ENCODE results near the gene RFX2. TPM values are rescaled to one million over a fixed set of nuclear protein-coding genes. Genes with fewer than 3 reads are reported as not detected.
"Not testable (repeated sequence)": the region's sequence is repeated elsewhere in the genome, so short reads cannot be mapped to it uniquely, and the experiment has no call there.

Gene RFX2
- total RNA-seq, 1 donor from 2014 or later = 4.4 TPM

DNA sequence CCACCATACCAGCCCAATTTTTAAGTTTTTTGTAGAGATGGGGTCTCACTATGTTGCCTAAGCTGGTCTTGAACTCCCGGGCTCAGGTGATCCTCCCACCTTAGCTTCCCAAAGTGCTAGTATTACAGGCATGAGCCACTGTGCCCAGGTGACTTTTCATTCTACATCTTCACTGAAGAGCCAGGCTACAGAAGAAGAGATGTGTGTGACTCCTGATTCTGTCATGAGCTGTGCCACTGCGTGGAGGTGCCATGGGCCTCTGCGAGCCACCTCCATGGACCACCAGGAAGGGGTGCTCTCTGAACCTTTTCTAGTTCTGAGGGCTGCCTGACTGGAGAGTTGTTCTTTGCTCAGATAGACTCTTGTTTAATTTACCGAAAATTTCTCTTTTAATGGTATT, 75.8 kb downstream of the RFX2 start:
- DNase-seq = no peak

DNA sequence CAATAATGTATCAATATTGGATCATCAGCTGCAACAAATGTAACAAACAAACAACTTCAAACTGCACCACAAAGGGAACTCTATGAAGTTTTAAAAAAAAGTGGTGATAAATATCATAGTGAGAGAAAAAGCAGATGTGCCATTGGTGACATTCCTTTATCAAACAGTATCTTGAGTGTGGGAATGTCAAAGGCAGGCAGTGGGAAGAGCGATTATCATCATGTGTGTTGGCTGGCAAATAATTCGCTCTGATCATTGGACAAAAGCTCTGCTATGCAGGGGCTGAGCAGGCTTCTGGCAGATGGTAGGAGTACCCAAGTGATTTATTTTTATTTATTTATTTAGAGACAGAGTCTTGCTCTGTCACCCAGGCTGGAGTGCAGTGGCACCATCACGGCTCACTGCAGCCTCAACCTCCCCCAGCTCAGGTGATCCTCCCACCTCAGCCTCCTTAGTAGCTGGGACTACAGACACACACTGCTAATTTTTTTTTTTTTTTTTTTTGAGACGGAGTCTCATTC, 76.5 kb downstream of the RFX2 start:
- no peak for DNase-seq

DNA sequence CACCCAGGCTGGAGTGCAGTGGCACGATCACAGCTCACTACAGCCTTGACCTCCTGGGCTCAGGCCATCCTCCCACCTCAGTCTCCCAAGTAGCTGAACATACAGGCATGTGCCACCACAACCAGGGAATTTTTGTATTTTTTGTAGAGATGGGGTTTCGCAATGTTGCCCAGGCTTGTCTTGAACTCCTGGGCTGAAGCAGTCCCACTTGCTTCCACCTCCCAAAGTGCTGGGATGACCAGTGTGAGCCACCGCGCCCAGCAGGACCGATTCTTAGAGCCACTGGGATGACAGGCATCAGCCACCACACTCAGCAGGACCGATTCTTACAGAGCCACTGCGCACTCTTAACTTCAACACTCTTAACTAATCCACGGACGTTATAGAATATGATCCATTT, 77.5 kb downstream of the RFX2 start:
- no peak for DNase-seq

DNA sequence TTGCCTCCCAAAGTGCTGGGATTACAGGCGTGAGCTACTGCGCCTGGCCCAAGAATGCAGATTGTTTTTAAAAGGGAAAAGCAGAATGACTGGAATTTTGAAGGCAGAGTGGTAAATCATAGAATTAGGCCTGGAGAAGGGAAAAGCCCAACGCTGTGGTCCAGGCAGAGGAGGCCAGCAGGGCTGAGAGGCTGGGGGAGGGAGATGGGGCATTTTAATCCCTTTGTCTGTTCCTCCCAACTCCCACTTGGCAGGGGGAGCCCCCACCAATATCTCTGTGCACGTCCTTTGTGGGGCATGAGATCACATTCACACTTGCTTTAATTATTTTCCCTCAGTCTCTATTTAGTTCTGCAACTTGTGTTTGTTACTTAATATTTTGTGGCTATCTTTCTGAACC, 77.9 kb downstream of the RFX2 start:
- DNase-seq = no peak

DNA sequence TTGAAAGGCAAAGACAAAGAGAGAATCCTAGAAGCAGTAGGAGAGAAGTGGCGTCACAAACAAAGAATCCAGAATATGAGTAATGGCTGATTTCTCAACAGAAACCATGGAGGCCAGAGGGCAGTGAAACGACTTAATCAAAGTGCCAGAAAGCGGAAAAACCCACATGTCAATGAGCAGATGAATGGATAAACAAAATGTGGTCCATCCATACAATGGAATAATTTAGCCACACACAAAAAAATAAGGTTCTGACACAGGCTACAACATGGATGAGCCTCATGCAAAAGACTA, 80.1 kb downstream of the RFX2 start:
- peak; percentile 15 for DNase-seq

DNA sequence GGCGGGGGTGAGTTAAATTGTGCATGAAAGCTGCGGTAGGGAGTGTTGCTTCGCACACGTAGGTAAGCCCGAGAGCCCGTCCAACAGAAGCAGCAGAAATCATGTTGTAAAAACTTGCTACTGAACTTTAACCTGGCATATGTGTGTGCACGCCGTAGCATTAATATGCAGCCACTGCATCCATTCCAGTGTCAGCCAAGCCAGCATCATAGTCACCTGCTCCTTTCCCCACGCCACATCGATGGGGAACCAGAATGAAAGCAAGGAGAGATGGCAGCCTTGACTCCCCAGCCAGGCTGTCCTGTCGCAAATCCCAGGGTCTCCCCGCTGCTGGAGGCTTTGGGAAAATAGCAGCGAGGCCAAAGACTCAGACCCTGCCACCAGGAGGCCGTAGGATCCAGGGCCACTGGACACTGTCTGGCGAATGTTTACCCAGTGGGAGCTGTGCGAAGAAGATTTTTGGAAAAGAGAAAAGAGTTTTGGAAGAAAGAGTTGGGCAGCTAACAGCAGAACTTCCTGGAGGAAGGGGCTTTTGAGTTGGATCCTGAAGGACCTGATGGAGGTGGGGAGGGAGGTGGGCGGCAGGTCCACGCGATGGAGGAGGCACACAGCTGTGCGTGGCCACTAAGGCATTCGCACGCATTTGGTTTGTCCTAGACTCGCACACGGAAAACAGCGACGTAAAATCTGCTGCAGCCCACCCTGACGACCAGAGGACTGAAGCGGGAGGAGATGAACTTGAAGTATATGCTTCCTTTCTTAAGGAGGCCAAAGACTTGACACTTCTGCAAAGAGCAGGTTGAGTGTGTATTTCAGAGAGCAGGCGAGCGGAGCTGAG, 83.7 kb downstream of the RFX2 start:
- no peak for DNase-seq

DNA sequence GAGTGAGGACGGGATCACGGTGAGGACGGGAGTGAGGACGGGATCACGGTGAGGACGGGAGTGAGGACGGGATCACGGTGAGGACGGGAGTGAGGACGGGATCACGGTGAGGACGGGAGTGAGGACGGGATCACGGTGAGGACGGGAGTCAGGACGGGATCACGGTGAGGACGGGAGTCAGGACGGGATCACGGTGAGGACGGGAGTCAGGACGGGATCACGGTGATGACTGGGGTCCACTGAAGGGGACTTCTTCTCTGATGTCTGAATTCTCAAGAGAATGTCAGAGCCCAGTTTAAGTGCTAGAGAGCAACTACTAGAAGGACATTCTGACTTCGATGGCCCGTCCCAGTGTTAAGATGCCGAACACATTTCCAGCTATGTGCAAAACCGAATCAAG, 85.5 kb downstream of the RFX2 start:
- not testable (repeated sequence) for DNase-seq

DNA sequence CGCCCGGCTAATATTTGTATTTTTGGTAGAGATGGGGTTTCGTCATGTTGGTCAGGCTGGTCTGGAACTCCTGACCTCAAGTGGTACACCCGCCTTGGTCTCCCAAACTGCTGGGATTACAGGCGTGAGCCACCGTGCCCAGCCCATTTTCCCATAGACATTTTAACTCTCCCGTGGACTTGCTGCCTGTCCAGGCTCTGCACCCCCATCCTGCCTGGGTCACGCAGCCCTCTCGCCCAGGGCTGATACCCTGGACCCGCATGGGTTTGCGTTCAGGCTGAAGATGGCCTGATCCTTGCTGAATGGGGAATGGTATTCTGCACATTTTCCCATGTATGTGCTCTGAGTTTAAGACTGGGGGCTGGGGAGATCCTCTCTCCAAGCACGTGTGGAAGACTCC, 86.4 kb downstream of the RFX2 start:
- DNase-seq = no peak

DNA sequence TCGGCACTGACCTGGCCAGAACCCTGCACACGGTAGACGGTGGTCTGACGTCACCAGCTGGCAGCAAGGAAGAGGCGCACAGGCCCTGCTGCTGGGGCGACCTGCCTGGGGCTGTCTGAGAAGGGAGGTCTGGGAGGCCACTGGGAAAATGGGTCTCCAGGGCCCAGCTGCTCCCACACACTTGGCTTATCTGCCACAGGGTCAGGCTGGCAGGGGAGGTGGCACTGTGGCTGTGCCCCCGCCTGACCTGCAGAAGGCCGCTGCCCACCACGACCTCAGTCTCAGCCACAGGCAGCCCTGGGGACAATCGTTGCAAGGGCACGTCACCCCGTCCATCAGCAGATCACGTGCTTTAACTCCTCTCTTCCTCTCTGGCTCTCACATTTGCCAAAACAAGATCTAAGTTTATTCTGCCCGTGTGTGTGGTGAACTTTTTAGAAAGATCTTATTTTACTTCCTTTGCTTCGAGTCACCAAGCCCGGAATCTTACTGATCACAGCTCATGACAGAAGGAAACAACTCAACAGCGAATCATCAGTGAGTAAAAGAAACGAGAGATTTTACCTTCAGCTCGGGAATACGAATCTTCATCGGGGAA, 87.1 kb downstream of the RFX2 start:
- peak; percentile 29 for DNase-seq

DNA sequence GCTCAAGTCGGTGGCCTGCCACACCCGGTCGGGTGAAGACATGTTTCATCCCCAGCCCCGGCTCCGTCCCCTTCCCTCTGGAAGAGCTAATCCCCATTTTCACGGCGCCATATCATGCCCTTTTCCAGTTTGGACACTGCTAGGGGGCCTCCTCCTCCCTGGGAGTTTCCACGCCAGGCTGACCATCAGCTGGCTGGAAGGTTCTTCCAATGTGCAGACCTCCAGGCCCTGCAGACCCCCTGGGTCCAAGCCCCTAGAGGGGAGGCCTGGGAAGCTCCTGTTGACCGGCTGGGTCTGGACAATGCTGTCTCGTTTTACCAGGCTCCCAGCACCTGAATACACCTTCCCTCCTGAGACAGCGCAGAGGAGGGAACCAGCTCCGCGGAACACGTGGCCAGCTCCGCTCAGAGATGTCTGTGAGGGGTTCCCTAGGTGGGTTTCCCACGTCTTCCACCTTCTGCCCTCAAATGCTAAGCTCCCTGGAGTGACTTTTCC, 87.7 kb downstream of the RFX2 start:
- DNase-seq = no peak

DNA sequence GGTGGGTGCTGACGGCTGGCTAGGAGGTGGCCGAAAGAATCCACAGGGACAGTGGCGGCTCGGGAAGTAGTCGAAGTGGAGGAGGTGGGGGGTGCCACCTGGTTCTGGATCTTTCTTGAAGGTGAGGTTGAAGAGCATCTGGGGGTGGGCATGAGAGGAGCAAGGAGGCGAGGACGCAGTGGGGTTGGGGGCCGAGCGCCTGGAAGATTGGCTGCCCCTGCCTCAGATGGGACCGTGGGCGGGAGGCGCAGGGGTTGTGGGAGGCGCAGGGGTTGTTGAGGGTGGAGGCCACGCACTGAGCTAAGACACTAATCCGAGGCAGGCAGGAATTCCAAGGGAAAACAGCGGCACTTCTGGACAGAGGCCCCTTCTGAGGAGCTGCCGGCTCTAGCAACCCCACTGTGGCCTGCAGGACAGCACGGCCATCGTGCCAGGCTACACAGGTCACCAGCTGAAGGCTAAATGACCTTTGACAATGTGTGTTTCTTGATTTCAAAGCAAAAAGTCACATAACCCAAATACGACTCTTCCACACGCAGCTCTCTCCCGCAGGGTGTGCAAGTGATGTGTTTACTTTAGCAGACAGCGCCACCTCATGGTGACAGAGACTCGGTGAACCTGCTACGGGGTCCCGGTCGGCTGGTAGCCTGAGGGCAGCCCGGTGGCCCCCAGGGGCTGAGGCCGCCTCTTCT, 88.3 kb downstream of the RFX2 start:
- peak; percentile 92 for DNase-seq

DNA sequence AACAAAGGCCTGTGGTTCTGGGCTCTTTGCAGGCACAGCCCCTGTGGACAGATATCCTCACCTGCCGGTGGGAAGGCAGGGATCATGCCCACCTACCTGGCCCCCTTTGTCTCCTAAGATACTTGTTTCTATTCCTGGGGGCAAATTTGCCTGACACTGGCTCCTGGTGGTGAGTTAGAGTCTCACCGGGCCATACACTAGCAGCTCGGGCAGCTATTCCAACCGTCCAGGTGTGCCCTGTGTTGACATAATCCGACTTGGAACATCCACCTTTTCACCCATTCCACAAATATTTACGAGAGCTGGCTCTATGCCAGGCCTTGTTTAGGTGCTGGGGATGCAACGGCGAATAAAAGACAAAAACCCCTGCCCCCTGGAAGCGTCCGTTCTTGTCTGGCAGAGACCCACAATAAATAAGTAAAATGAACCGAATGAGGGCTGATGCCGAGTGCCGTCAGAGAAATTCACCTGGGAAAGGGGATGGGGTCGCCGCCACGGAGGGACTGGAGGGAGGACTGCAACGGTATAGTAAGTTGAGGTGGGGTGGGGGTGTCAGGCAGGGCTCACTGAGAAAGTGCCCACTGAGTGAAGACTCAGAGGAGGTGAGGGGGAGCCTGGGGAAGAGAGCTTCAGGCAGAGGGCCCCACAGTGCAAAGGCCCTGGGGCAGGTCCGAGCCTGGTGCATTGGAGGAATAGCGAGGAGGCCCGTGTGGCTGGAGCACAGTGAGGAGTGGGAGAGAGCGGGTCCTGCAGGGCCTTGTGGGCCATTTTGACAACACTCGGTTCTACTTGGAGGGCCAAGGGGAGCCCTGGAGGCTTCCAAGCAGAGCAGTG, 89.1 kb downstream of the RFX2 start:
- no peak for DNase-seq

DNA sequence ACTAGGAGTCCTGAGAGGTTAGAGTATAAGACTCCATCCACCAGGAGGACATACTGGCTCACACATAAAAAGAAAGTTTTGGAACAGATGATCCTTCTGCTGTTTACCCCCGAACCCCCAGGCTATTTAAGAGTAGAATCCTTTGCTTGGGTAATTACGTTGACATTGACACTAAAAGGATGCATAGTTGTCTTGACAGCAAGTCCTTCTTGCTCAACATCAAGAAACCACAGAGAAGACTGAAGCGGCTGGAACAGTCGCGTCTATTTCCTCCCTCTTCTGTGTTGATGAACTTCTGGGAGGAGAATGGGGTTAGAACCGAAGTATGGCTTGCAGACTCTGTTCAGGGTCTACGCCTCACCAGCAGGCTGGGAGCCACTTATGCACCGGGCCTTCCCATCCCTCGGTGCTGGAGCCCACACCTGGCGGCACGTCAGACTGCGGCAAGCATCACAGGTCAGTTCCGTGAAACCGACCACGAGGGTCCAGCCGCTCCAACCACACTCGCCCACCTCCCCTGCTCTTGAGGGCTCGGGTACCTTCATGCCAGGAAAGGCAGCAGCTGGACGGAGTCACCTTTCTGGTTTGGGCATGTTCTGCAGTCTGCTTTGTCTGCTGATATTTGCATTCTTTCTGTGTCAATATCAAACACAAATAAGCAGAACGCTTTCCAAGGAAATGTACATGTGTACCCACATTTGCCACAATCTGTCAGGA, 90.0 kb downstream of the RFX2 start:
- no peak for DNase-seq

DNA sequence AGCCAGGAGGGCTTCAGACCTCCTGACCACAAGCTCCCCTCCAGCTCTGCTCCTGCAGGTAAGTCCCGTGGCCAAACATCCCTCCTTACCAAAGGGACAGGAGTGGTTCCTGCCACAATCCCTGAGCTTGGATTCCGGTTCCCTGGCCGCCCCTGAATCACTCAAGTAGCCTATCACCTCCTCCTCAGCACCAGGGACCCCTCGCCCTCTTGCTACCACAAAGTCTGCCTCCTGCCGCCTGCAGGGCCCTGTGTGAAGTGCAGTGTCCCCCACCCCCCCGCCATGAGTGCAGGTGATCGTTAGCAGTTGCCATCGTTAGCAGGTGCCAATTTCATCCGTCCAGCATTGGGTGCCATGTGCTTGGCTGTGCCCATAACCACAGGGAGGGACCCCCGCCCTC, 91.5 kb downstream of the RFX2 start:
- DNase-seq = peak; percentile 20

DNA sequence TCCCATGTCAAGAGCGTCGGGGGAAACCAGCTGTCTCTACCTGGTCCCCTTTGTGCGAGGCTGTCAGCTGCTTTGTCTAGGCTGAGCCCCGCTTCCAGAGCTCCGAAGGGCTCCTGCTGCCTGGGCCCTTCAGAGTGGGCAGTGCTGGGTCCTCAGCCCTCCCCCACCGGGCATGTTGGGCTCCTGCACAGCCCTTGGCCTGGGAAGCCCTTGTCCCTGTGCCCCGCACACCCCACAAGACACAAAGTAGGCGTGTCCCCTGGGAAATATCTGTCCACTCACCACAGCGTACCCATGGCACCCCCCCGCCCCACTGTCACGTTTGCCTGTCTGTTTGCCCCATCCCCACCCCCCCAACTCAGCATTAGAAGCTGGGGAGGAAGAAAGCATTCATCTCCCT, 92.7 kb downstream of the RFX2 start:
- no peak for DNase-seq

DNA sequence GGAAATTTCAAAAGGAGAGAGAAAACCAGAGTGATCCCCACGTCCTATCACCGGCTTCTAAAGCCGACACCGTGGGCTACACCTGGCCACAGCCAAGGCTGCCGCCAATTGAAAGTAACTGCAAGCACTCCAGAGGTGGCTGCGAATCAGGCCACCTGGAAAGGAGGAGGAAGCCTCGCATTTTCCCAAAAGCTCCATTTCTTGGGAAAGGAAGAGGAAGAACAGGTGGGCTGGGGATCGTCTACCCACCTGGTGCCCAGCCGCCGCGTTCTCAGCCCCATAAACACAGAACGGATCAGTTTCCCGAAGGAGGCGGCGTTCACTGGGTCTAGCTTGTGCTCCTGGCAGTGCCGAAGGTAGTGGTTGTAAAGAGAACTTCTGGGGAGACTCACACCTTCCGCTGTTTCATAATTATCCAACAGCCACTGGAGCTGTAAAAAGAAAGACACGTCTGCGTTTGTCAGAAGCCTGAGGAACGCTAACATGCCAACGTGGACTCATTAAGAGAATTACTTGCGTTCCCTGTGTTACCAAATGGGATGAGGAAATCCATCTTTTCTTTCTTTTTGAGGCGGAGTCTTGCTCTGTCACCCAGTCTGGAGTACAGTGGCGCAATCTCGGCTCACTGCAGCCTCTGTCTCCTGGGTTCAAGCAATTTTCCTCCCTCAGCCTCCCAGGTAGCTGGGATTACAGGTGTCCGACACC, 94.3 kb downstream of the RFX2 start:
- DNase-seq = no peak

DNA sequence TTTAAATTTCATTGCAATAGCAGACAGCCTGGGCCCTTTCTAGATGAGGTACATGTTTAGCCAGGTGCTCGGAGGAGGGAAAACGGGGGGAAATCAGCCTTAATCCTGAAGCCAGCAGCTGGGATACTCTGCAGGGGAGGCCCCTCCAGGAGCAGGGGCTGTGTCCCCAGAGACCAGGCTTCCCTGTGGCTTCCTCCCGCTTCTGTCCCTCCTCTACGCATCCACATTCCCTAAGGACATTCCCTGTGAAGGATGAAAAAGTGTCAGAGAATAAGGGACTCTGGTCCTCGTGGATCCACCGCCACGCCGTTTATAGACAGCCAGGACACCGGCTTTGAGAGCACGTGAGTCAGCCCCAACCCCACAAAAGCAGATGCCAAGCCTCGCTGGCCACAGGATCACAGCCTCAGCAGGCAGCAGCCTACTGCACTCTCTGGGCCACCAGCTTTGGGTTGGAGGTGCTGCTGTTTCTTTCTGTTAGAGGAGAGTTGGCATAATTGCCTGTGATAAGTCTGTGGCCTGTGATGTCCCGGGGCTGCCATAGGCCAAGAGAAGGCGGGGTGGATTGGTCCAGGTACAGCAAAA, 95.7 kb downstream of the RFX2 start:
- no peak for DNase-seq

DNA sequence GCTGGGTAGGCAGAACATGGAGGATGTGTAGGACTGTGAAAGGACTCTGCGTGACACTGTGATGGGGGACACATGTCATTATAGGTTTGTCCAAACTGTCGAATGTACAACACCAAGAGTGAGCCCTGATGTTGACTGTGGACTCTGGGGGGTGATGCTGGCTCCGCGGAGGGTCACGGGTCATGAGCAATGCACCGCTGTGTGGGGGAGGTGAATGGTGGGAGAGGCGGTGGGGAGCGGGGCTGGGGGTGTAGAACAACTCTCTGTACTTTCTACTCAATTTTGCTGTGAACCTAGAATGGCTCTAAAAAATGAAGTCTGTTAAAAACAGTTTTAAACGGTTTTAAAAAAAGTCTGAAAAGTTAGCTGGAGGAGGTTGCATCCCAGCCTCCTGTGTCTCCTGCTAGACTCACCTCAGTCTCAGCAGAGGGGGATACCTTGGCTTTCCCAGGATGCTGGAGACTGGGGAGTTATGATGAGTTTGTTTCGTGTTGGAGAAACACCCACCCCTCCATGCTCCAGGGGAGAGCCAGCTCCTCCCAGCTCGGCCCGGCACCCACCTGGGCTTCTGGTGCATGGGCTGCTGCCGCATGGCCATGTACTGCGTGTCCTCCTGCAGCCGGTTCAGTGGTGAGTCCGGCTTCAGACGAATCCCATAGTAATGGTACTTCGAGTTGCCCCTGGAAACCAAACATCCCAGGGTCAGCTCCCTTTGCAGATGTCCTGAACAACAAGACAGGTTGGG, 97.7 kb downstream of the RFX2 start:
- DNase-seq = no peak

DNA sequence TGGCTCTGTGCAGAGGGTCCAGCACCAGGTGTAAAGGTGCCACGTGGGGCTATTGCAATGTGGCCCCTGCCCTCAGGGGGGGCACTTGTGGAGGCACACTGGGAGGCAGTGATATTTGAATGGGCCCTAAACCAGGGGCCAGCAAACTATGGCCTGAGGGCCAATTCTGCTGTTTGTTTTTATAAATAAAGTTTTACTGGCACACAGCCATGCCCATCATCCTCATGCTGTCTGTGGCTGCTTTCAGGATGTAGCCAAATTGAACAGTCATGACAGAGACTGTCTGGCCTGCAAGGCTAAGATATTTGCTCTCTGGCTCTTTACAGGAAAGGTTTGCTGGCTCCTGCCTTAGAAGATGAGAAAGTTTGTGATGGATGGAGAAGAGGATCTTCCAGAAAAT, 98.5 kb downstream of the RFX2 start:
- DNase-seq = no peak

DNA sequence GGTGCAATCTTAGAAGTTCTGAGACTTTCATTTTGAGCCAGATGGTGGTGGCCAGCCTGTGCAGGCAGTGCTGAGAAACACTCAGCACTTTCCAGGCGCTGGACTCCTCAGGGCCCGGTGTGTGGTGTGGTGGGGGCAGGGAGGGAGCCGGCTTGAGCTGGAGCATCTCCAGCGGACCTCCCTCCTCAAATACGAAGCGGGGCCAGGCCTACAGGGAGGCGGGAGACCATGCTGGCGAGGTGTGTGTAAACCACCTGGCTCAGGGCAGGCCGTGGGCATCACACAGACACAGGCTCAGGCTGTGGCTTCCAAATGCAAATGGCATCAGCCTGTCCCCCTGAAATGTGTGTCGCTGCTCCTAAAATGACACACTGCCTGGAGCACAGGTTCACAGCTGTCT, 99.1 kb downstream of the RFX2 start:
- no peak for DNase-seq

Data from dermis blood vessel endothelial cell (primary cell).